Inflammatory macrophage treated with lipopolysaccharide for 1 hour (primary cell): Measurements from ENCODE around the gene HSD17B1.
"Not testable (repeated sequence)": the region's sequence is repeated elsewhere in the genome, so short reads cannot be mapped to it uniquely, and the experiment has no call there.

Source experiments
- DNase-seq, 2 donors: peaks; one replicate each; pipeline ENCODE4 v3.0.0-alpha.2; 2020 to 2022

The HSD17B1 gene, protein sequence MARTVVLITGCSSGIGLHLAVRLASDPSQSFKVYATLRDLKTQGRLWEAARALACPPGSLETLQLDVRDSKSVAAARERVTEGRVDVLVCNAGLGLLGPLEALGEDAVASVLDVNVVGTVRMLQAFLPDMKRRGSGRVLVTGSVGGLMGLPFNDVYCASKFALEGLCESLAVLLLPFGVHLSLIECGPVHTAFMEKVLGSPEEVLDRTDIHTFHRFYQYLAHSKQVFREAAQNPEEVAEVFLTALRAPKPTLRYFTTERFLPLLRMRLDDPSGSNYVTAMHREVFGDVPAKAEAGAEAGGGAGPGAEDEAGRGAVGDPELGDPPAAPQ

DNA sequence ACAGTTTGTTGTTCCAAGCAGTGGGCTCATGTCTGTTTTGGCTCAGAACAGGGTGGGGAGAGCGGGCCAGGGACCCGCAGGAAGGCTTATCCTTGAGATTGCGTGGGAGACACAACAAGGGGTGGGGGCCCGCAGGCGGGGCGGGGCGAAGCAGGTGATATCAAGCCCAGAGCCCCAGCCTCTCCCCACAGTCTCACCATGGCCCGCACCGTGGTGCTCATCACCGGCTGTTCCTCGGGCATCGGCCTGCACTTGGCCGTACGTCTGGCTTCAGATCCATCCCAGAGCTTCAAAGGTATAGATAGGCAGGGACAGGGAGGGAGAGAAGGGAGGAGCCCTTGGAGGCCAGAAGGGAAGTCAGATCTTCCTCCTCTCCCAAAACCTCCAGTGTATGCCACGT, at the start of gene HSD17B1:
Gene HSD17B1, plus strand, starts transcription at position 188 of the 400 bp plus-strand sequence. Its CDS starts 11 bp downstream, at position 199.
- not testable (repeated sequence) for DNase-seq

DNA sequence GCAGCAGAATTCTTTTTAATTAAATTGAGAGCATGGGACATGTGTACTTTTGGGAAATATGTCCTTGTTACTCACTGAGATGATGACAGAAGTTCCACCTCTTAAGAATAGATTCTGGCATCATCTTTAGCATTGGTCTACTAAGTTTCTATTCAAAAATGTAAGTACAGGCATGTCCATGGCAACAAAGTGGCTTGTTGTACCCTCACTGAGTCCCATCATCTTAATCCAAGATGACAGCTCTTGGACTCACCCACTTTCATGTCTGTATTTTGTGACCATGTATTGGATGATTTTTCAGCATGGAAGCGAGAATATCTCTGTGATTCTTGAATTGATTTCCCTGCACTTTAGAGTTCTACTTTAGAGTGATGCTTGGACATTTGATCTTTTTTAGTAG, 49.8 kb upstream of the HSD17B1 start:
- no peak for DNase-seq

DNA sequence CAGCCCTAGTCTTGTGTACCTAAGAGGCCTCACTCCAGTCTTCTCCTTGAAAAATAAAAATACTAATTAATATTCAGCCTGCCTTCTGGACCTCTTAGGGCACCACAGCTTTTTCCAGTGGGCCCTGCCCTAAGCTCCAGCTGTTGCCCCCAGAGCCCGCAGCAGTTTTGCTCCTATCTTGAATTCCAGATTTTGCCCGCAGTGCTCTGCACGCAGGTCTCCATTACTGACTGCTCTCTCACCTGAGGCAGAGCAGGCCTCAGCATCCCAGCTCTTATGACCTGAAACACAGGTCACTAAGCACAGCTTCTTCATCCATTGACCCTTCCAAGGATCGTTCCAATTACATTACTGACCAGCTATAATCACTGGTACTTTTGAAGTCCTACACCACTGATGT, 45.1 kb upstream of the HSD17B1 start:
- no peak for DNase-seq

DNA sequence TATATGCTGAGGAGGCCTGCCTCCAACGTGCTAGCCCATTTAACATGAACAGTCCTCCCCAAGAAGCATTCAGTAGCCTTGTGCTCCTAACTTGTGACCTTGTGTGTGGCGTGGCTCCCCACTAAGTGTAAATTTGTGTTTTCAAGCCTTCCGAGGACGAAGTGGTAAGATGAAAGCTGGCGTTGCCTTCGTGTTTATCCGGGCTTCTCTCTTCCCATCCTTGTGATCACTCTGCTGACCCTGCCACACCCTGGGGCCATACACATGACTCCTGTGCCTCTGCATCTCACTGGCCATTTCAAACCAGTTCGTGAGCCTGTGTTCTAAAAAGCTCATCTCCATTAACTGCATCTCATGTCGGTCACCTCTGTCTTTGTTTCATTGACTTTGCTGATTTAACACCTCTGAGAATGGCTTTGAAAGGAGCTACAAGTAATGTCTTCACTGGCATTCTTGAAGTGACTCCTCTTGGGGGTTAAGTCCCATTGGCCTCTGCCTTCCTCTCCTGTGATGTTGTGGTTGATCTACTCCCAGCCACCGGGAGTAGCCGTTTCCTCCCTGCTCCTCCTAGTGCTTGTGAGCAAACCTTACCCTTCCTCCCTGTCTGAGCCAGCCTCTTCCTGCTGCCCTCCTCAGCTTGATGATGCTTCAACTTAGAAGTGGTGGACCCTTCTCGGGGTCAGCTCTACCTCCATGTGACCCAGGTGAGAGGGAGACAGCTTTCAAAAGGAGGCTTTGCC, 44.1 kb upstream of the HSD17B1 start:
- DNase-seq, result no peak

DNA sequence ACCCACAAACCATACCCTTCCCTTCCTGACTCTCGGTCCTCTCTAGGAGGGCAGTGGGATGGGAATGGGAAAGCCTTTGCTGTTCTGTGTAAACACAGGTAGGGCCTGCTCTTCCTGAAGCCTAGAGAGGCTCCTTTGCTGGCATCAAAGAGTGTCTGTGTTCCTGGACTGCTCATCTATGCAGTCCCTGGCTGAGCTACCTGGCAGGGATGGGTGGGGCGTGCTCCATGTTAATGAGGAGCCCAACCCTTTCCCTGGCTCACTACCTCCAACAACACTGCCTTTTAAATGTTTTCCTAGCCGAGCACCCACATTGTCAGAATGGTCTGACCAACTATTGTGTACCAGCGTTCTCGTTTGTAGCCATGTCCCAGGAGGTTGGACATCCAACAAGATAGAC, 43.3 kb upstream of the HSD17B1 start:
- DNase-seq, result no peak

GRCh38 chr17:42509841-42510240, 42.9 kb upstream of the HSD17B1 start:
- peak in 1 of 2 donors; percentile 17 for DNase-seq

- no peak for DNase-seq
These were observed 40.5 kb upstream of the HSD17B1 start for GRCh38 chr17:42512246-42512645.

DNA sequence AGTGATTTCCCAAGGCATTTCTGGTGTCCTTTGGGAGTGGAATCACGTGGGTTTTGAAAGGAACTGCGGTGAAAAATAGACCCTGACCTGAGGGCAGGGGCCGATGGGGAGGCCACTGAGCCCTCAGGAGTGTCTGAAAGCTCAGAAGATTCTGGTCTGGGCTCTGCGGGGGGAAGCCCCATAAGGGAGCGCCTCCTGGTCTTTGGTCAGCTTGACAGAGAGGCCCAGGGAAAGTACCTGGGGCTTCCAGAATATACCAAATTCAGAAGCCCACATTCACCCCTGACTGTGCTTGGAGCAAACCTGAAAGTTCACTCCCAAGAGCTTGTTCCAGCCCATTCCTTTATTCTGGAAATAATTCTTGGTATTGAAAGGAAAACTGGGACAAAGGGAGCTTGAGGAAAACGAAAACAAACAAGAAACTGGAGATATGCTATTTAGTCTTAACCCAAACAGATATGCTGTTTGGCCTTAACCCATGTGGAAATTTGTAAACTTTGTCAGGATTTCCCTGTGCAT, 39.9 kb upstream of the HSD17B1 start:
- DNase-seq, result peak; percentile 21 to 53

DNA sequence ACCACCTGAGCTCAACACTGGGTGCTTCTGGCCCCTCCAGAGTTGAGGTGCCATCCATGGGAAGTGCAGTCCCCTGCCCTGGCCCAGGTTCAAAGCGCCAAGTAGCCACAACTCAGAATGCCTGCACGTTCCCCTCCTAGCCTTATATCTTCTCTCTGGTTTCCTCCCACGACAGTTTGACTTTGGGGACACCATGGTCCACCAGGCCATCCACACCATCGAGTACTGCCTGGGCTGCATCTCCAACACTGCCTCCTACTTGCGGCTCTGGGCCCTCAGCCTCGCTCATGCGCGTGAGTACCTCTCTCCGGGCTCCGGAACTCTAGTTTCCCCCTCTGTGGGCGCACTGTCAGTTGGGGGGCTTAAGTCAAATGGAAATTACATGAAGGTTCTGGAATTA, 39.0 kb upstream of the HSD17B1 start:
- no peak for DNase-seq

DNA sequence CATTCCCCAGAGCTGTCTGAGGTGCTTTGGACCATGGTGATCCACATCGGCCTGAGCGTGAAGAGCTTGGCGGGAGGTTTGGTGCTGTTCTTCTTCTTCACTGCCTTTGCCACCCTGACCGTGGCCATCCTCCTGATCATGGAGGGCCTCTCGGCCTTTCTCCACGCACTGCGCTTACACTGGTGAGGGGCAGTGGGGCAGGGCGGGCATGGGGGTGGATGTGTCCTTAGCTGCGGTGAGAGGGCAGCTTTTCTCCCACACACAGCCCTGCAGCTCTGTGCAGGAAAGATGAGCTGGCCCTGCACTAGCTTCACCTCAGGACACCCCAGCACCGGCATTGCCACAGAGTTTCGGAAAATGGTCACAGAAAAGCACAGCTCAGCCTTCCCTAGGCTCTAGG, 38.4 kb upstream of the HSD17B1 start:
- DNase-seq, result no peak

DNA sequence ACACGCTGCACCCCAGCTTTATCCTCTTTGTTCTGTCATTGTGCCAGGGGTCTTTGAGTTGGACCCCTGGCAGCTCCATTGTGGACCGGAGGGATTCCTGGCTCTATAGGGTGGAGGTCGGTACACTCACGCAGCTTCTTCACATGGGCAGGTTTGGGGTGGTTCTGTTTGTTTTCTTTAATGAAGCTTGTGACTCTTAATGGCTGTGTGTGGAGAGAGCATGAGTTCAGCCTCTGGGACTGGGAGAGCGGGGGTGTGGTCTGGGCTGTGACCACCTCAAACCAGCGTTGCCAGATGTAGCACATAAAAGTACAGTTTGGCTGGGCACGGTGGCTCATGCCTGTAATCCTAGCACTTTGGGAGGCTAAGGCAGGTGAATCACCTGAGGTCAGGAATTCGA, 37.9 kb upstream of the HSD17B1 start:
- DNase-seq, result no peak

- DNase-seq, result peak; percentile 88 to 99
These were observed 35.2 kb upstream of the HSD17B1 start for GRCh38 chr17:42517516-42517915.

GRCh38 chr17:42518046-42518754, 34.5 kb upstream of the HSD17B1 start:
- DNase-seq, result peak; percentile 85 to 93

- no peak for DNase-seq
These were observed 33.8 kb upstream of the HSD17B1 start for GRCh38 chr17:42518755-42519545.

DNA sequence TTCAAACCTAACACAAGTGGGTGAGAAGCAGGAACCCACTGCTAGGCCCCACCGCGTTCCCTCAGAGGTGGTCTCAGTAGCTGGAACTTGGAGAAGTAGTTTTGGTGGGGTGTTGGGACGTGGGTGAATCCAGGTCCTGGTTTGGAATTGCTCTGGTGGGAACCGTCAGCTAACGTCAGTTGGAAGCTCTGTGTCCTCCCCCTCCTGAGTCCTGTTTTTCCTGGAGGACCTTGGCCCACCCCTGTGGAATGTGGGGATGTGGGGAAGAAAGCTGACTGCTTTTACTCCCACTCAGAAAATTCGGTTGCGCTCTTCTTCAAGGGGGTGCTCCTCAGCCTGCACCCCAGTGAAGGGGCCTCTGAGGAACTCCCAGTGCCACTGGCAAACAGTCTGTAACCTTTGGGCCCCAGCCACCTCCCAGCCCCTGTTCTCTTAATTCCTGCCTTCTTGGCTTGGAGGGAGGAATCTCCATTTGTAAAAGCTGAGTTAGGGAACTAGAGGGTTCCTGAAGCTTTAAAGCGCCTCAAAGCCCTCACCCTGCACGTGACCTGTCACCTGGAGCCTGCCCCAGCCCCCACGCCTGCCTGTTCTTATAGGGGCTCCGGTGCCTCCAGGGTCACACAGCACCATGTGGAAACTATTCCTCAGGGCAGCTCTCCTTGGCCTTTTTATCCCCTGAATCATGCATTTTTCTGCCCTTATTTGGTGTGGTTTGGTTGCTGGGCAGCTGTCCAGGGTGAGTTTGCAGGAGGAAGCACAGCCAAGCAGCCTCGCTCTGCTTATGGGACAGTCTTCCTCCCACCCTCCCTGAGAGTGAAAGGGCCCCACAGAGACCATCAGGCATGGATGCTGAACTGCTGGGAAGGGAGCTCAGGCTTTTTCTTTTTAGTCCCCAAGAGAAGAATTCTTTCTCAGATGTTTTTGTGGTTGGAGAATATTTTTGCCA, 32.9 kb upstream of the HSD17B1 start:
- DNase-seq, result peak; percentile 25 to 31

GRCh38 chr17:42520540-42520951, 32.2 kb upstream of the HSD17B1 start:
- DNase-seq, result no peak

GRCh38 chr17:42521036-42521435, 31.7 kb upstream of the HSD17B1 start:
- DNase-seq, result no peak

DNA sequence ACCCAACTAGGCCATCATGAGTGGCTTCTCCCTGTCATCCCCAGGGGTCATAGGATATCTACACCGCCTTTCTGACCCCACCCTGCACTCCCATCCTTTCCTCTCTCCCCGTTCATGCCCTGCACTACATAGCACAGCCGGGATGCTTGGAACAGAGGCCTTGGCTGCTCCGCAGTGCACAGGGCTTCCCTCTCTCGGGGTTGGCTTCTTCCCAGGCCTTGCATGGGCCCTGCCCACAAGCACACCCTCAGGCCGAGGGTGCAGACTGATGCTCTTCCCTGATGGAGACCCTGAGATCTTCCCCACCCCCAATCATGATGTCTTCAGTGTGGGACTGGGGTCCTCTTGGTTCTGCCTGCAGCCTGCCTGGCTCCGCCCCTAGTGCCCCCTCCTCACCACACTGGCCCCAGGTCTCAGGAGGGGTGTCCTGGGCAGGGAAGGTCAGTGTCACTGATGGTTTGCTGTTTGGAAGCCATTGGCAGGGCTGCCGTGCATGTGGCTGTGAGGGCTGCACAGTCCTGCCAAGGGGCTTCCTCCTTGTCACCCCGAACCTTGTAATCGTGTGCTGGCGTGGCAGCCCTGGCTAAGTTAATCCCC, 31.0 kb upstream of the HSD17B1 start:
- no peak for DNase-seq

DNA sequence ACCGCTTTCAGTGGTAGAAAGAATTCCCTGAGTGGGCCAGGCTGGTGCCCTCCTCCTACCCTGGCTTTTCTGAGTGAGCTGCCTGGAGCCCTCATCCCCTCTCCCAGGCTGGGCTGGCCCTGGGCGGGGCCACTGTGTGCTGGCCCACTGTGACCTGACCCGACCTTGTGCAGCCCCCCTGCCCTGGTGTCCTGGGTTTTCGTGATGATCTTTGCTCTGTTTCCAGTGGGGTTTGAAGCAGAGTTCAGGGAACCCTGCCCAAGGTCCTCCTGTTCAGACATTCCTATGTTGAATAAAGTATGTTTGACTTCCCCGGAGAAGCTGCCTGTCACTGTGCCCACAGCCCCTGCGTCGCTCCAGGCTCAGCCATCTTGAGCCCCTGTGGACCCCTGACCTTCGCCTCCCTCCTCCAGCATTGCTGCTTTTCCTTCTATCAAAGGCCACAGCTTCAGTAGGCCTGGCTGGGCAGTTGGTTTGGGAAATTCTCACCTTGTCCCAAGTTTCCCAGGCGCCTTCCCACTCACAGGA, 30.4 kb upstream of the HSD17B1 start:
- DNase-seq, result no peak

- DNase-seq, result no peak
These were observed 29.9 kb upstream of the HSD17B1 start for GRCh38 chr17:42522798-42523278.

DNA sequence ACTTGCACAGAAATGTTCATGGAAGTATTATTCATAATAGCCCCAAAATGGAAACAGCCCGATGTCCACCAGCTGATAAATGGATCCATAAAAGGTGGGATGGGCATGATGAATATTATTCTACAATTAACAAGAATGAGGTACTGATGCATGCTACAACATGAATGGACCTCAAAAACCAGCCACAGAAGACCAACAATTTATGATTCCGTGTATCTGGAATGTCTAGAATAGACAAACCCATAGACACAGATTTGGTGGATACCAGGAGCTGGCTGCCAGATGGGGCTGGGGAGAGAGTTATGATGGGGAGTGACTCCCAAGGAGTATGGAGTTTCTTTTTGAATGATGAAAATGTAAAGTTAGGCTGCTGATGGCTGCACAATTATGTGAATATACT, 27.5 kb upstream of the HSD17B1 start:
- DNase-seq, result no peak
